ENCODE results near the gene LIN9.
"Not testable (repeated sequence)": the region's sequence is repeated elsewhere in the genome, so short reads cannot be mapped to it uniquely, and the experiment has no call there.

Gene LIN9

GRCh38 chr1:226212545-226212944 is 96.4 kb downstream of the LIN9 start:
- DNase-seq (ENCODE audit: low read depth, low spot score): no peak

GRCh38 chr1:226211181-226211821 is 97.7 kb downstream of the LIN9 start:
- DNase-seq (ENCODE audit: low read depth, low spot score): no peak

GRCh38 chr1:226210571-226211176 is 98.3 kb downstream of the LIN9 start:
- no peak for DNase-seq (ENCODE audit: low read depth, low spot score)

DNA sequence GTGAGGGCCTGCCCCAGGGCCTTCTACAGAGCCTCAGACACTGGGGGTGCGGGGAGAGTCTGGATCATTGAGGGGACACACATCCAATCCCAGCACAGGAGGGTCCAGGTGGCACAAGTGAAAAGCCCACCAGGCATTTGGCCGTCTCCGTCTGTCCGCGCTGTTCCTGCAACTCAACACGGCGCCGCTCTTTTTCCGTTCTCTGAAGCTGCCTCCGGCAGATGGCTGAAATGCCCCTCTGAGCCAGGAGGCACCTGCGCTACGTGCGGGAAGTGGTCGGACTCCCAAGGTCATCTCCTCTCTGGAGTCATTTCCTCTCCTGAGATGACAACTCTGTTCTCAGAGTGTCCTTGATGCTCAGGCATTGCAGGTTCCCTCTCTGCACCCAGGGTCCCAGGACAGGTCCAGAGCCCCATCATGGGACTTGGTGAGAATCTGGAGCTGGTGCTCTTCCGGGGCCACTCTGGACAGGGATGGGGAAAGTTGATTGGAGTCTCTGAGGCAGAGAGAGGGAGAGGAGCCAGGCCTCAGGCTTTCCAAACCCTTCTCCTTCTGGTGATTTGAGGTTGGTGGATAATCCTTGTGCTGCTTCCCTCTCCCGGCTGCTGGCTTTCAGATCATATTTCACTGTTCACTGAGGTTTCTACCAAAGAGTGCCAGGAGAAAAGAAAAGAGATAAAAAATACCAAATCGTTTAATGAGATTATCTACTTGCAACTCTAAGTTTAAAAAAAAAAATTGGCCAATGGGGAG is 99.5 kb downstream of the LIN9 start:
- no peak for DNase-seq (ENCODE audit: low read depth, low spot score)

- no peak for DNase-seq (ENCODE audit: low read depth, low spot score)
Observed at GRCh38 chr1:226207048-226207447, 101.9 kb downstream of the LIN9 start.

DNA sequence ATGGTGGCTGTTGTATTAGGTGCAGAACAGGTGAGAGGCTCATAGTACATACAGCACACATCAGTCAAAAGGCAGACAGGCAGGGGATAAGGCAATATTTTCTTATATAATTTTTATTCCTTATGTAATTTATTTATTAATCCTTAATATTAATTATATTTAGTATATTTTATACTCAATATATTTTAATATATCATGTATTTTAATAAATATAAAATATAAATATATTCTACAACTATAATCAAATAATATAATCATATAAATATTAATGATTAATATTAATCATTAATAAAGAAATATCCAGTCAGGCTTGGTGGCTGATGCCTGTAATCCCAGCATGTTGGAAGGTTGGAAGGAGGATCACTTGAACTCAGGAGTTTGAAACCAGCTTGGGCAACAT is 104.8 kb downstream of the LIN9 start:
- DNase-seq (ENCODE audit: low read depth, low spot score): no peak

- DNase-seq (ENCODE audit: low read depth, low spot score): no peak
Observed at GRCh38 chr1:226203655-226204054, 105.3 kb downstream of the LIN9 start.

GRCh38 chr1:226203240-226203639 is 105.7 kb downstream of the LIN9 start:
- no peak for DNase-seq (ENCODE audit: low read depth, low spot score)

- DNase-seq (ENCODE audit: low read depth, low spot score): not testable (repeated sequence)
Observed at GRCh38 chr1:226202666-226203065, 106.3 kb downstream of the LIN9 start.

- DNase-seq (ENCODE audit: low read depth, low spot score): no peak
Observed at GRCh38 chr1:226202246-226202645, 106.7 kb downstream of the LIN9 start.

- DNase-seq (ENCODE audit: low read depth, low spot score): no peak
Observed at GRCh38 chr1:226201029-226201593, 107.9 kb downstream of the LIN9 start.

GRCh38 chr1:226199971-226200370 is 109.0 kb downstream of the LIN9 start:
- no peak for DNase-seq (ENCODE audit: low read depth, low spot score)

- DNase-seq (ENCODE audit: low read depth, low spot score): no peak
Observed at GRCh38 chr1:226195144-226195543, 113.8 kb downstream of the LIN9 start.

GRCh38 chr1:226187380-226187779 is 121.6 kb downstream of the LIN9 start:
- no peak for DNase-seq (ENCODE audit: low read depth, low spot score)

DNA sequence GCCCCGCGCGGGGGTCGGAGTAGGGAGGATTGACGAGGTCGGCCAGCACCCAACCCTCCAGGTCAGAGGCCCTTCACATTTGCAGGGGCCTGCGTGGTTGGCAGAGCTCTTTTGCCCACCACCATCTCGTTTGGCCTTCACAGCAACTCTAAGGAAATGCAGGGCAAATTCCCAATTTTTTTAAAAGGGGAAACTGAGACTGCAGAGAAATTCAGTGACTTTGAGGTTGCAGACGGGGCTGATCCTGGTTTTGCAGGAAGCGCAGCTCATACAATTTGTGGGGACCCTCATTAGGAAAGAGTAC is 122.0 kb downstream of the LIN9 start:
- DNase-seq (ENCODE audit: low read depth, low spot score): no peak

GRCh38 chr1:226186124-226187018 is 122.6 kb downstream of the LIN9 start, which contains the start of gene ACBD3:
Gene ACBD3, minus strand, starts transcription at chr1:226186741. Its CDS starts 66 bp downstream, at chr1:226186675.
- DNase-seq (ENCODE audit: low read depth, low spot score): peak; percentile 57

GRCh38 chr1:226185141-226186036 is 123.6 kb downstream of the LIN9 start:
- no peak for DNase-seq (ENCODE audit: low read depth, low spot score)

- DNase-seq (ENCODE audit: low read depth, low spot score): no peak
Observed at GRCh38 chr1:226181996-226182714, 126.8 kb downstream of the LIN9 start.

Data from smooth muscle cell of the brain vasculature (primary cell).